ENCODE measurements around the gene CADPS. TPM values are rescaled to one million over a fixed set of nuclear protein-coding genes. Genes with fewer than 3 reads are reported as not detected.
A peak's percentile ranks its signal among the peaks of the same experiment; 100 is the strongest.

CADPS gene
- total RNA-seq, 1 donor from 2014 or later = 1.3 TPM

GRCh38 chr3:62811119-62811518, 64.1 kb downstream of the CADPS start:
- TF ChIP-seq CTCF (IDR thresholded peaks at IDR 0.05; ENCODE audit: insufficient read depth, low read length, severe bottlenecking) = no peak
- no peak for FAIRE-seq

GRCh38 chr3:62809369-62809768, 65.8 kb downstream of the CADPS start:
- H3K4me3 ChIP-seq (ENCODE audit: low read depth, low read length) = no peak overlapping the region
- no peaks in the 10 kb centered on the region for H3K27me3 ChIP-seq (ENCODE audit: control insufficient read depth, insufficient read depth, low read length)
- H3K36me3 ChIP-seq (ENCODE audit: control insufficient read depth, insufficient read depth, low read length) = no peaks in the 10 kb centered on the region
- no peak for TF ChIP-seq CTCF (IDR thresholded peaks at IDR 0.05; ENCODE audit: insufficient read depth, low read length, severe bottlenecking)
- no peak for DNase-seq (ENCODE audit: low read depth)
- FAIRE-seq = no peak

More at GRCh38 chr3:62811119-62811518, 64.1 kb downstream of the CADPS start:
- Histone ChIP-seq H3K27me3 (ENCODE audit: control insufficient read depth, insufficient read depth, low read length) (no peaks in the 10 kb centered on the region), H3K4me3 (ENCODE audit: low read depth, low read length) (no peak overlapping the region), H3K36me3 (ENCODE audit: control insufficient read depth, insufficient read depth, low read length) (no peaks in the 10 kb centered on the region)
- no peak for DNase-seq (ENCODE audit: low read depth)

GRCh38 chr3:62805580-62806277, 69.5 kb downstream of the CADPS start:
- Histone ChIP-seq H3K4me3 (ENCODE audit: low read depth, low read length) (no peak overlapping the region), H3K36me3 (ENCODE audit: control insufficient read depth, insufficient read depth, low read length) (no peaks in the 10 kb centered on the region), H3K27me3 (ENCODE audit: control insufficient read depth, insufficient read depth, low read length) (peaks cover 2% of the 10 kb centered on the region)
- TF ChIP-seq CTCF (IDR thresholded peaks at IDR 0.05; ENCODE audit: insufficient read depth, low read length, severe bottlenecking) = no peak
- no peak for DNase-seq (ENCODE audit: low read depth)
- FAIRE-seq = no peak

GRCh38 chr3:62805106-62805505, 70.1 kb downstream of the CADPS start:
- DNase-seq (ENCODE audit: low read depth) = no peak
- FAIRE-seq = no peak

GRCh38 chr3:62803276-62803675, 71.9 kb downstream of the CADPS start:
- no peak for DNase-seq (ENCODE audit: low read depth)
- Histone ChIP-seq H3K27me3 (ENCODE audit: control insufficient read depth, insufficient read depth, low read length) (peaks cover 2% of the 10 kb centered on the region), H3K36me3 (ENCODE audit: control insufficient read depth, insufficient read depth, low read length) (no peaks in the 10 kb centered on the region), H3K4me3 (ENCODE audit: low read depth, low read length) (no peak overlapping the region)
- no peak for FAIRE-seq
- TF ChIP-seq CTCF (IDR thresholded peaks at IDR 0.05; ENCODE audit: insufficient read depth, low read length, severe bottlenecking) = peak; percentile 4

More at GRCh38 chr3:62805106-62805505, 70.1 kb downstream of the CADPS start:
- no peak for TF ChIP-seq CTCF (IDR thresholded peaks at IDR 0.05; ENCODE audit: insufficient read depth, low read length, severe bottlenecking)
- peaks cover 2% of the 10 kb centered on the region for H3K27me3 ChIP-seq (ENCODE audit: control insufficient read depth, insufficient read depth, low read length)
- H3K36me3 ChIP-seq (ENCODE audit: control insufficient read depth, insufficient read depth, low read length) = no peaks in the 10 kb centered on the region
- H3K4me3 ChIP-seq (ENCODE audit: low read depth, low read length) = no peak overlapping the region

- H3K36me3 ChIP-seq (ENCODE audit: control insufficient read depth, insufficient read depth, low read length) = no peaks in the 10 kb centered on the region
- FAIRE-seq = no peak
Observed at GRCh38 chr3:62798000-62798399, 77.2 kb downstream of the CADPS start.

More at GRCh38 chr3:62798000-62798399, 77.2 kb downstream of the CADPS start:
- DNase-seq (ENCODE audit: low read depth) = no peak
- Histone ChIP-seq H3K27me3 (ENCODE audit: control insufficient read depth, insufficient read depth, low read length) (peaks cover 2% of the 10 kb centered on the region), H3K4me3 (ENCODE audit: low read depth, low read length) (no peak overlapping the region)
- no peak for TF ChIP-seq CTCF (IDR thresholded peaks at IDR 0.05; ENCODE audit: insufficient read depth, low read length, severe bottlenecking)

All from bronchial epithelial cell (primary cell).